Heart left ventricle (tissue), 13 donors: ENCODE measurements around the gene SRRT.

Experiments
- CTCF ChIP-seq, 12 donors: fragments of 200-600 bp; sonication (generic) in 4 of 12; IDR thresholded peaks; one replicate each; pipeline versions ENCODE4 v1.5.0 to v1.8.0; 2018 to 2022; ENCODE audit warnings: antibody characterized with exemption in 12 of 12, mild to moderate bottlenecking in 5 of 12
- POLR2A ChIP-seq, 2 donors: fragments of 450-650 bp; IDR thresholded peaks; one replicate each; pipeline ENCODE4 v1.6.1; 2017; ENCODE audit warnings: antibody characterized with exemption in 2 of 2, mild to moderate bottlenecking in 2 of 2, moderate library complexity in 2 of 2
- donor health status: ischemic (EF 13 %, LVEDD 7.1; RV severe dilation, severe dysfunction).
- donor health status: DM: no; HTN: yes; CAD: no.
- donor health status: DM: no; HTN: no; CAD: no.
- donor health status: ischemic (EF 25% LVEDD 6.9; RV normal size, moderate dysfunction).
- donor health status: ischemic (EF 25% LVEDD 5.7; RV mildly dilated, moderate dysfunction).
- donor health status: ischemic (EF 35%, LVEDD 5.7; RV mildly dilated, moderate dysfunction).
- donor health status: nonischemic (EF 11% LVEDD 7.7; RV severe dilation, severe dysfunction).
- donor health status: DM: yes; HTN: yes; CAD: no.
- donor health status: PGD.
- donor health status: ischemic (EF 29% LVEDD 5.4; RV normal size, mild dysfunction).
- donor health status: nonischemic (EF 23%, LVEDD 6.1; RV moderate dilation, normal function).

- no peak for TF ChIP-seq CTCF (IDR thresholded peaks at IDR 0.05)
- no peak for TF ChIP-seq POLR2A (IDR thresholded peaks at IDR 0.05)
These were observed 7.0 kb upstream of the SRRT start for GRCh38 chr7:100867776-100868485.
